PFSK-1 (cell line): ENCODE measurements around the gene CLMN. TPM values are rescaled to one million over a fixed set of nuclear protein-coding genes. Genes with fewer than 3 reads are reported as not detected.

ENCODE experiments used
- FOXP2 ChIP-seq: optimal IDR thresholded peaks from 2 replicates; pipeline ENCODE3; 2011; ENCODE audit warnings: borderline replicate concordance, control low read depth, inconsistent platforms; ENCODE audit not compliant: insufficient read depth; ENCODE audit errors: extremely low read length, extremely low read depth
- POLR2AphosphoS5 ChIP-seq: IDR thresholded peaks from 2 replicates; pipeline ENCODE4 v1.6.1; 2012; ENCODE audit warnings: low read depth, mild to moderate bottlenecking, control low read depth, low read length, moderate library complexity
- REST ChIP-seq, 2 experiments: IDR thresholded peaks; 2 replicates each; pipeline versions ENCODE4 v1.6.1 to v1.8.0; 2011 to 2012; ENCODE audit warnings: low read depth in 2 of 2, low read length in 2 of 2, control low read depth in 1 of 2, inconsistent platforms in 1 of 2, mild to moderate bottlenecking in 1 of 2, moderate library complexity in 1 of 2; ENCODE audit not compliant: insufficient read depth in 1 of 2
- SIN3A ChIP-seq: IDR thresholded peaks from 2 replicates; pipeline ENCODE4 v1.6.1; 2012; ENCODE audit warnings: mild to moderate bottlenecking, low read length, moderate library complexity, borderline replicate concordance; ENCODE audit not compliant: insufficient read depth
- TAF1 ChIP-seq: IDR thresholded peaks from 2 replicates; pipeline ENCODE4 v1.6.1; 2012; ENCODE audit warnings: low read length, control low read depth, borderline replicate concordance; ENCODE audit not compliant: insufficient read depth
- polyA plus RNA-seq: library from polyadenylated mRNA; unstranded; fragments of >200 nt; gene quantifications from one replicate; pipeline ENCODE4 v1.2.1, GENCODE V29; 2012; ENCODE audit warnings: low read depth, missing spikeins; ENCODE audit not compliant: insufficient read length

CLMN gene
- polyA plus RNA-seq, result 1.3 TPM

GRCh38 chr14:95319312-95320077 lies at the start of gene CLMN:
Gene CLMN, minus strand, starts transcription at chr14:95319908. Its CDS starts 116 bp downstream, at chr14:95319792.
- no peak for TF ChIP-seq FOXP2
- TF ChIP-seq SIN3A, result no peak
- no peak for TF ChIP-seq POLR2AphosphoS5
- no peak for TF ChIP-seq REST (IDR thresholded peaks at IDR 0.05; ENCODE audit: insufficient read depth in 1 of 2, low read depth in 2 of 2, low read length in 2 of 2)
- TF ChIP-seq TAF1, result no peak

DNA sequence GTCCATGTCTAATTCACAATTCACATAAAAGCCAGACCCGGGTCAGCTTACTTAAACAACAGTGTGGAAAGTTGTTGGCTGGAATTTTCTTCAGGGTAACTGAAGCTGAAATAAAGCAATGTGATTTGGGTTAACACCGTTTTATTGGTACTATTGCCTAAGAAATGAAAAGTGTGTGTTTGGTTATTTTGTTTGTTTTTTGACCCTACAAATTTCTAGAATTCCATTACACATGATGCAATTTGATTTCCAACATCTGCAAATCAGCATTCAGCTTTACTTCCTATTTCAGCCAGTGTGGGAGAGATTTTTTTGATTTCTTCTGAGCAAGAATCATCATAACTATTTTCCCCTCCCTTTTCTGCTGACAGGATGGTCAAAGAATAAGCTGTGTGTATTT lies 45.7 kb upstream of the CLMN start:
- TF ChIP-seq REST (IDR thresholded peaks at IDR 0.05; ENCODE audit: insufficient read depth in 1 of 2, low read depth in 2 of 2, low read length in 2 of 2) (no peak), POLR2AphosphoS5 (no peak), TAF1 (no peak), SIN3A (no peak), FOXP2 (no peak)

- no peak for TF ChIP-seq REST (IDR thresholded peaks at IDR 0.05; ENCODE audit: insufficient read depth in 1 of 2, low read depth in 2 of 2, low read length in 2 of 2)
- TF ChIP-seq SIN3A, result no peak
- TF ChIP-seq FOXP2, result no peak
- no peak for TF ChIP-seq TAF1
- no peak for TF ChIP-seq POLR2AphosphoS5
These were observed 44.9 kb upstream of the CLMN start for GRCh38 chr14:95364481-95365209.

DNA sequence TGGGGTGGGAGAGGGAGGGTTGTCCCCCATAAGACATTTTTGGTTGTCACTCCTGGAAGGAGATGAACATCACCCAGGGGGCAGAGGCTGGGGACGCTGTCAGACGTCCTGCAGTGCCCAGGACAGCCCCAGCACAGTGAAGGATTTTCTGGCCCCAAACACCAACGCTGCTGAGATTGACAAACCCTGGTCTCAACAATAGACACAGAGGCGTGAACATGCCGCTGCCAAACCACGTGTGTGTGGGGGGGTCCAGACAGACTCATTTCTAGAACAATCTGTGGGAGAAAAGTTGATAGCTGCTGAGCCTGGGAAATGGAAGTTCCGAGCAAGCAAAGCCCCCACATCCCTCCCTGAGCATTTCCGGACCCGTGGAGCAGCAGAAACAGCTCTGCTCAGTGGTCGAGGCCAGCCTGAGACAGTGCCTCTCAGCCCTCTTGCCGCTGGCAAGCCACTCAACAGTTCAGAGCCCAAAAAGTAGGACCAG lies 43.8 kb upstream of the CLMN start:
- TF ChIP-seq POLR2AphosphoS5, result no peak
- TF ChIP-seq SIN3A, result no peak
- no peak for TF ChIP-seq REST (IDR thresholded peaks at IDR 0.05; ENCODE audit: insufficient read depth in 1 of 2, low read depth in 2 of 2, low read length in 2 of 2)
- no peak for TF ChIP-seq TAF1
- TF ChIP-seq FOXP2, result no peak

DNA sequence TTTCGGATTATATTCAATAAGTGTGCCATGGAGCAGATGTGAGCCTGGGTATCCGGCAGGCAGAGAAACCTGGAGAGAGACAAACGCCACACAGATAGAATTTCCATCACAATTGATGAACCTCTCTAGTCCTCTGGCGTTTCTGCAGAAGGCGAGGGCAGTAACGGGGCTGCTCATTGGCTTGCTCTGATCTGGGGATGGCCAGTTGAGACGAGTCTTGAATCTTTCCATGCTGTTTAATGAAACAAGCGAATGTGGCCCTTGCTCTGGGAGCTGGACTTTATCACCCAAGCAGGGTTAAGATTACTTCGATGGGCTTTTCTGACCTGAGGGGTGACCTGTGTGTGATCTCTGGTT lies 42.4 kb upstream of the CLMN start:
- TF ChIP-seq TAF1, result no peak
- no peak for TF ChIP-seq SIN3A
- TF ChIP-seq REST (IDR thresholded peaks at IDR 0.05; ENCODE audit: insufficient read depth in 1 of 2, low read depth in 2 of 2, low read length in 2 of 2), result no peak
- TF ChIP-seq POLR2AphosphoS5, result no peak
- no peak for TF ChIP-seq FOXP2
